Spleen (tissue), 11 donors: ENCODE results near the gene SEMG2. TPM values are rescaled to one million over a fixed set of nuclear protein-coding genes. Genes with fewer than 3 reads are reported as not detected.

Experiments
- DNase-seq: peaks from one replicate; pipeline ENCODE4 v3.0.0-alpha.2; 2020
- H3K27ac ChIP-seq, 8 donors: fragments of 200-600 bp; sonication (generic) in 7 of 8; 1 replicate in 4 of 8; 2 replicates in 4 of 8; pipeline versions ENCODE4 v1.5.0 to v1.8.0; 2016 to 2021; ENCODE audit warnings: inconsistent platforms in 4 of 8, mild to moderate bottlenecking in 4 of 8, moderate library complexity in 1 of 8
- H3K27me3 ChIP-seq, 7 donors: fragments of 200-600 bp; sonication (generic) in 6 of 7; replicated peaks in 1 of 7; 1 replicate in 4 of 7; 2 replicates in 3 of 7; pipeline versions ENCODE4 v1.5.0 to v1.8.0; 2016 to 2021; ENCODE audit warnings: inconsistent platforms in 3 of 7, mild to moderate bottlenecking in 1 of 7
- H3K36me3 ChIP-seq, 6 donors: fragments of 200-600 bp; sonication (generic) in 5 of 6; 1 replicate in 4 of 6; 2 replicates in 2 of 6; pipeline versions ENCODE4 v1.5.0 to v1.8.0; 2016 to 2021; ENCODE audit warnings: inconsistent platforms in 2 of 6
- H3K4me1 ChIP-seq, 6 donors: fragments of 200-600 bp; sonication (generic) in 5 of 6; 1 replicate in 3 of 6; 2 replicates in 3 of 6; pipeline versions ENCODE4 v1.5.0 to v1.8.0; 2016 to 2021; ENCODE audit warnings: inconsistent platforms in 3 of 6
- H3K4me3 ChIP-seq, 8 donors: fragments of 200-600 bp; sonication (generic) in 7 of 8; 1 replicate in 4 of 8; 2 replicates in 4 of 8; pipeline versions ENCODE4 v1.5.0 to v1.8.0; 2016 to 2021; ENCODE audit warnings: inconsistent platforms in 4 of 8, mild to moderate bottlenecking in 4 of 8, moderate library complexity in 2 of 8
- H3K9me3 ChIP-seq, 8 donors: fragments of 200-600 bp; sonication (generic) in 7 of 8; 1 replicate in 4 of 8; 2 replicates in 4 of 8; pipeline versions ENCODE4 v1.5.0 to v1.8.0; 2016 to 2021; ENCODE audit warnings: inconsistent platforms in 4 of 8
- CTCF ChIP-seq, 11 experiments: fragments of 200-600 bp in 7 of 11; fragments of 450-650 bp in 4 of 11; sonication (generic) in 4 of 11; IDR thresholded peaks in 8 of 11; conservative IDR thresholded peaks in 3 of 11; 1 replicate in 7 of 11; 2 replicates in 4 of 11; pipeline versions ENCODE4 v1.4.0 to v1.8.0; 2016 to 2021; ENCODE audit warnings: antibody characterized with exemption in 11 of 11, inconsistent platforms in 4 of 11, mild to moderate bottlenecking in 1 of 11
- POLR2A ChIP-seq, 3 donors: fragments of 450-650 bp; IDR thresholded peaks; one replicate each; pipeline ENCODE4 v1.5.1; 2017; ENCODE audit warnings: antibody characterized with exemption in 3 of 3, mild to moderate bottlenecking in 1 of 3
- POLR2AphosphoS5 ChIP-seq, 3 donors: sonication (generic); formaldehyde crosslinking; IDR thresholded peaks; one replicate each; pipeline ENCODE4 v1.5.1; 2017; ENCODE audit warnings: antibody characterized with exemption in 3 of 3
- WGBS, 5 donors: extraction: QIAGEN DNeasy Blood & Tissue Kit in 3 of 5; methylation state at CpG; one replicate each; pipeline versions ENCODE4 v1.1.5 to v1.1.7; 2013 to 2018; 5-methylcytosine and 5-hydroxymethylcytosine counted together
- intact Hi-C: fragments of 100-400 bp; cut with DNase I; formaldehyde crosslinking; loops from one replicate; pipeline ENCODE4 v1.15.0; 2023; ENCODE audit warnings: low total_unique reads
- polyA plus RNA-seq, 3 donors: library from polyadenylated mRNA; stranded (reverse); fragments of 200-250 nt; gene quantifications; one replicate each; pipeline ENCODE4 v1.2.1, GENCODE V29; 2013
- total RNA-seq, 7 donors: library from RNA; depleted of rRNA in 3 of 7; stranded (reverse); fragments of >200 nt in 3 of 7; fragmentation: NEBNext Ultra II Directional in 4 of 7; extraction: Animal tissue kit (Norgen Biotek cat#: 25700) in 4 of 7; gene quantifications; one replicate each; pipeline versions ENCODE4 v1.1.0 to v1.2.1, GENCODE V29; 2016 to 2021
- donor health status: healthy with polysubstance abuse.
- donor health status: DM: no; HTN: no; CAD: no; lungs with moderate emphysema.
- donor health status: DM: no; HTN: no; CAD: no.
- donor health status: Bipolar disorder and iron deficiency.
- donor health status: healthy.
- donor health status: DM: no; HTN: no; CAD: no.
- donor health status: DM: yes; HTN: yes; CAD: no.

SEMG2 gene
- total and polyA plus RNA-seq, 10 donors = not detected

- Histone ChIP-seq H3K4me3 (peak overlapping the region in 1 of 8 donors; percentile 10), H3K4me1 (peaks cover 0 to 17% (median 4%) of the 10 kb centered on the region in 6 donors), H3K27me3 (peaks cover 0 to 54% (median 4%) of the 10 kb centered on the region in 7 donors), H3K27ac (peak overlapping the region in 4 of 8 donors; percentile 74 to 84 (median 79)), H3K36me3 (no peaks in the 10 kb centered on the region), H3K9me3 (no peaks in the 10 kb centered on the region)
- intact Hi-C loops = no loop called here
- 80 to 90% (median 83%) methylated on average over 4 of the region's 4 CpGs for WGBS, 5 donors
- no peak for DNase-seq
- TF ChIP-seq POLR2A (IDR thresholded peaks at IDR 0.05) (no peak), CTCF (IDR thresholded peaks at IDR 0.05 in 8 of 11, conservative IDR thresholded peaks at IDR 0.05 in 3 of 11) (no peak), POLR2AphosphoS5 (IDR thresholded peaks at IDR 0.05) (no peak)
Measured at GRCh38 chr20:45253261-45253660, 32.1 kb downstream of the SEMG2 start.

- H3K27ac ChIP-seq = peak within 1 kb of the TSS in 6 of 8 donors; percentile 54 to 84 (median 74)
- peaks cover 0 to 17% (median 4%) of the 10 kb centered on the region in 6 donors for H3K4me1 ChIP-seq
- DNase-seq = peak; percentile 69
- peak within 1 kb of the TSS in 2 of 8 donors; percentile 1 to 10 for H3K4me3 ChIP-seq
- H3K9me3 ChIP-seq = no peaks in the 10 kb centered on the region
- 20 to 50% (median 34%) methylated on average over 7 of the region's 7 CpGs for WGBS, 5 donors
- no peak for TF ChIP-seq POLR2AphosphoS5 (IDR thresholded peaks at IDR 0.05)
- intact Hi-C loops = no loop called here
- H3K27me3 ChIP-seq = peaks cover 0 to 61% (median 4%) of the 10 kb centered on the region in 7 donors
- H3K36me3 ChIP-seq = no peaks in the 10 kb centered on the region
Measured at GRCh38 chr20:45254383-45255262, 33.5 kb downstream of the SEMG2 start, which contains the start of gene SLPI. Gene SLPI, minus strand, starts transcription at chr20:45254564. Its CDS starts 21 bp downstream, at chr20:45254543.

GRCh38 chr20:45257161-45257560 lies 36.0 kb downstream of the SEMG2 start:
- Histone ChIP-seq H3K4me3 (no peak overlapping the region), H3K27ac (no peak overlapping the region), H3K9me3 (no peaks in the 10 kb centered on the region), H3K36me3 (no peaks in the 10 kb centered on the region), H3K4me1 (peaks cover 0 to 17% (median 4%) of the 10 kb centered on the region in 6 donors), H3K27me3 (peaks cover 0 to 64% (median 0%) of the 10 kb centered on the region in 7 donors)
- no peak for TF ChIP-seq POLR2AphosphoS5 (IDR thresholded peaks at IDR 0.05)
- no peak for TF ChIP-seq POLR2A (IDR thresholded peaks at IDR 0.05)
- no peak for TF ChIP-seq CTCF (IDR thresholded peaks at IDR 0.05 in 8 of 11, conservative IDR thresholded peaks at IDR 0.05 in 3 of 11)
- intact Hi-C loops = no loop called here
- no peak for DNase-seq
- 75 to 96% (median 81%) methylated on average over 3 of the region's 3 CpGs for WGBS, 5 donors

GRCh38 chr20:45257711-45258110 lies 36.5 kb downstream of the SEMG2 start:
- intact Hi-C loops = no loop called here
- TF ChIP-seq POLR2AphosphoS5 (IDR thresholded peaks at IDR 0.05) (no peak), CTCF (IDR thresholded peaks at IDR 0.05 in 8 of 11, conservative IDR thresholded peaks at IDR 0.05 in 3 of 11) (no peak), POLR2A (IDR thresholded peaks at IDR 0.05) (no peak)
- no peak for DNase-seq
- H3K4me1 ChIP-seq = peaks cover 0 to 17% (median 4%) of the 10 kb centered on the region in 6 donors
- H3K9me3 ChIP-seq = no peaks in the 10 kb centered on the region
- H3K4me3 ChIP-seq = no peak overlapping the region
- H3K36me3 ChIP-seq = no peaks in the 10 kb centered on the region
- H3K27ac ChIP-seq = no peak overlapping the region
- 85 to 90% (median 87%) methylated on average over 7 of the region's 7 CpGs for WGBS, 5 donors
- peaks cover 0 to 59% (median 0%) of the 10 kb centered on the region in 7 donors for H3K27me3 ChIP-seq
